Progenitor cell of endocrine pancreas (in vitro differentiated cells): ENCODE results near the gene CNTN5. TPM values are rescaled to one million over a fixed set of nuclear protein-coding genes. Genes with fewer than 3 reads are reported as not detected.

Experiments used
- DNase-seq: peaks from one replicate; pipeline ENCODE4 v3.0.0; 2021; ENCODE audit warnings: low spot score; ENCODE audit not compliant: unreplicated experiment
- H3K27ac Mint-ChIP-seq: 2 replicates; pipeline ENCODE4 v1.8.0; 2021; ENCODE audit warnings: mild to moderate bottlenecking, moderate library complexity, mixed read lengths
- H3K27me3 Mint-ChIP-seq: 2 replicates; pipeline ENCODE4 v1.8.0; 2021; ENCODE audit warnings: mixed read lengths
- H3K36me3 Mint-ChIP-seq: 2 replicates; pipeline ENCODE4 v1.8.0; 2022; ENCODE audit warnings: mixed read lengths; ENCODE audit not compliant: insufficient read depth
- H3K4me1 Mint-ChIP-seq: 2 replicates; pipeline ENCODE4 v1.8.0; 2021; ENCODE audit warnings: low read depth, mixed read lengths
- H3K4me3 Mint-ChIP-seq: 2 replicates; pipeline ENCODE4 v1.8.0; 2021; ENCODE audit warnings: low read depth, mild to moderate bottlenecking, moderate library complexity, mixed read lengths
- H3K9me3 Mint-ChIP-seq: 2 replicates; pipeline ENCODE4 v1.8.0; 2021; ENCODE audit warnings: low read depth, mixed read lengths
- total RNA-seq: library from RNA; stranded (reverse); gene quantifications from 2 replicates; pipeline ENCODE4 v1.2.1, GENCODE V29; 2021
- TF ChIP-seq, protein P1 (sequence below): fragments of 200-600 bp; sonication (generic); IDR thresholded peaks from one replicate; pipeline ENCODE4 v1.5.0; 2021; ENCODE audit warnings: antibody characterized with exemption, mild to moderate bottlenecking; ENCODE audit not compliant: unreplicated experiment

Gene CNTN5
- total RNA-seq, 1 donor from 2014 or later = 0.50 TPM

- H3K27me3 Mint-ChIP-seq = no peaks in the 10 kb centered on the region
- TF ChIP-seq, protein P1, sequence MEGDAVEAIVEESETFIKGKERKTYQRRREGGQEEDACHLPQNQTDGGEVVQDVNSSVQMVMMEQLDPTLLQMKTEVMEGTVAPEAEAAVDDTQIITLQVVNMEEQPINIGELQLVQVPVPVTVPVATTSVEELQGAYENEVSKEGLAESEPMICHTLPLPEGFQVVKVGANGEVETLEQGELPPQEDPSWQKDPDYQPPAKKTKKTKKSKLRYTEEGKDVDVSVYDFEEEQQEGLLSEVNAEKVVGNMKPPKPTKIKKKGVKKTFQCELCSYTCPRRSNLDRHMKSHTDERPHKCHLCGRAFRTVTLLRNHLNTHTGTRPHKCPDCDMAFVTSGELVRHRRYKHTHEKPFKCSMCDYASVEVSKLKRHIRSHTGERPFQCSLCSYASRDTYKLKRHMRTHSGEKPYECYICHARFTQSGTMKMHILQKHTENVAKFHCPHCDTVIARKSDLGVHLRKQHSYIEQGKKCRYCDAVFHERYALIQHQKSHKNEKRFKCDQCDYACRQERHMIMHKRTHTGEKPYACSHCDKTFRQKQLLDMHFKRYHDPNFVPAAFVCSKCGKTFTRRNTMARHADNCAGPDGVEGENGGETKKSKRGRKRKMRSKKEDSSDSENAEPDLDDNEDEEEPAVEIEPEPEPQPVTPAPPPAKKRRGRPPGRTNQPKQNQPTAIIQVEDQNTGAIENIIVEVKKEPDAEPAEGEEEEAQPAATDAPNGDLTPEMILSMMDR = no peak
- no peaks in the 10 kb centered on the region for H3K9me3 Mint-ChIP-seq
- no peak for DNase-seq
- H3K27ac Mint-ChIP-seq = no peak overlapping the region
- H3K4me1 Mint-ChIP-seq = no peaks in the 10 kb centered on the region
- no peaks in the 10 kb centered on the region for H3K36me3 Mint-ChIP-seq
- H3K4me3 Mint-ChIP-seq = no peak overlapping the region
Observed at GRCh38 chr11:99422581-99423427, 402.1 kb downstream of the CNTN5 start.

DNA sequence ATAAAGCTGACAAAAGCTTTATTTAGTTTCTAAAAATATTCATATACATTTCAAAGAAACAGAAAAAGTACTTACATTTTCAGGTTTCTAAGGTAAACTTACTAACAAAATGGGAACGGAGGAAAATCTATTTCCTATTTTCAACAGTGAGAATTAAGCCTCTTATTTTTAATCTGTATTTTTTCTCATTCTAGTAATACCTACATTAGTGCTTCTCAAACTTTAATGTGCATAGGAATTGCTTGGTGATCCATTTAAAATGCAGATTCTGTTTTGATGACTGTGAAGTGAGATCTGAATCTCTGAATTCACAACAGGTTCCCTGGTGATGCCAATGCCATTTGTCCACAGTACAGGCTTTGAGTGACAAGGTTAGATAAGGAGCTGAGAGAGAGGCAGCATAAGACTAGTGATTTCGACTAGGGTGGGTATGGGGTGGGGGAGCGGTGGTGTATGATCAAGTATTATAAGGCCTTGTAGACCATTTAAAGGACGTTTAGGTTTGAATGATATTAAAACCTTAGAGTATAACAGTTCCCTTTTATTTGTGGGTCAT is 402.8 kb downstream of the CNTN5 start:
- no peaks in the 10 kb centered on the region for H3K27me3 Mint-ChIP-seq
- H3K36me3 Mint-ChIP-seq = no peaks in the 10 kb centered on the region
- DNase-seq = no peak
- H3K9me3 Mint-ChIP-seq = no peaks in the 10 kb centered on the region
- no peaks in the 10 kb centered on the region for H3K4me1 Mint-ChIP-seq
- H3K27ac Mint-ChIP-seq = no peak overlapping the region
- TF ChIP-seq, protein P1 = no peak
- no peak overlapping the region for H3K4me3 Mint-ChIP-seq

DNA sequence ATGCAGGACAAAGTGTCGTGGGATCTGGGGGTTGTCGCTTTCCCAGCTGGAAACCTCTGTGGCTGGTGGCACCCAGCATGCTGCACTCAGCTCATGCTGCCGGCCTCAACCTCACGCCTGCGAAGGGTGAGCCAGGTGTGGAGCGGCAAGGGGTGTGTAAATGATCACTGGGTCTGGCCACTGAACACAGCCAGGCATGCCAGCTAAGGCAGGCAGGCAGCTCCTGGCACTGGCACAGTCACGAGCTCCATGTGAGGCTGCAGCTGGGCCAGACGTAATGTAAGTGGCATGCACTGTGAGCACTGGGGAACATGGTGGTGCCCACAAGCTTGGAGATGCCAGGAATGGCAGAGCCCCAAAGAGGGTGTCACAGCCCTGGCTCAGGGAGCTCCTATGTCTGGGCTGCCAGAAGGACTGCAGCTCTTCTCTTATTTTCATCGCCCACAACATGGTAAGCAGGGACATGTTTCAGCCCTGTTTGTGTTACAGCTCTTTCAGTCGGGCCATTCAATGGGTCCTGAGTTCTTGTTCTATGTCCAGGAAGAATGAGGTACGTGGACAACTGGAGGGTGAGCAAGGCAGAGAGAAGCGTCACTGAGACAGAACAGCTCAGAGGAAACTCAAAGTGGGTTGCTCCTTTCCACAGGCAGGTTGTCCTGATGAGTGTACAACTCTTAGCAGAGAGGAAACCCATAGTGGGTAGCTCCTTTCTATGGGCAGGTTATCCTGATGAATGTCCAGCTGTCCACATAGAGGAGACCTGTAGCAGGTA is 403.8 kb downstream of the CNTN5 start:
- DNase-seq = no peak
- TF ChIP-seq, protein P1 = no peak
- Mint-ChIP-seq H3K4me1 (no peaks in the 10 kb centered on the region), H3K27ac (peak overlapping the region; percentile 27), H3K9me3 (no peaks in the 10 kb centered on the region), H3K27me3 (no peaks in the 10 kb centered on the region), H3K36me3 (no peaks in the 10 kb centered on the region), H3K4me3 (no peak overlapping the region)

DNA sequence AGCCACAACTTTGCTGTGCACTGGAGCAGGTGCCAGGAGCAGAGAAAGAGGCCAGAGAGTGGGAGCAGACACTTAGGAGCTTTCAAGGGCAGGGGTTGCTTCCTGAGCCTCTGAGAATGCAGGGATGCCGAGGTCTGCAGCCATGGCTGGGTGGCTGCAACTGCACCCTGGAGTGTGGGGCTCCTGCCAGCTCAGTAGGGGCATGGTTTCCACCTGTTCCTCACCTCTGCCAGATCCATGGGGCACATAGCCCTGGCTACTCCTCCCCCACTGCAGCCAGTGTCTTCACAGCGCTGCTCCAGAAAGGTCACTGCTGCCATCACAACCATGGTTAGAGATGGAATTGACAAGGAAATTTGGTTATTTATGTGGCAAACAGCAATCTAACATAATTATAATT is 404.8 kb downstream of the CNTN5 start:
- TF ChIP-seq, protein P1 = no peak
- no peaks in the 10 kb centered on the region for H3K4me1 Mint-ChIP-seq

DNA sequence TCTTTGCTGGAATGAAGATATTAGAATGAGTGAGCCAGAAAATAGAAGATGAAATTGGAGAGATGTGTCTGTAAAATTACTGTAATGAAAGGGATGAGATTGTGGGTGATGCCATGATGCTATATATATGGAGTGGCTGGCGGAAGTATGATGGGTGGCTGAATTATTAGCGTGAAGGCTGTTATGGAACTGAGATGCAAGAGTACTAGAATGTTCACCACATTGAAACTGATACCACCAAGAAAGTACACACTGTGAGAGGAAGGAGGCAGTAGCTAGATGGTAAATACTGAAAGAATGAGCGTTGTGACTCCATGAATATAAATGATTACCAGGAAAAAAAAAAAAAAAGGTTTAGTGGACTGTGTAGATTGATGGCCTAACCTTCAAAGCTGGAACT is 411.9 kb downstream of the CNTN5 start:
- no peaks in the 10 kb centered on the region for H3K36me3 Mint-ChIP-seq
- no peaks in the 10 kb centered on the region for H3K27me3 Mint-ChIP-seq
- H3K9me3 Mint-ChIP-seq = no peaks in the 10 kb centered on the region
- H3K4me3 Mint-ChIP-seq = no peak overlapping the region
- H3K27ac Mint-ChIP-seq = no peak overlapping the region
- no peaks in the 10 kb centered on the region for H3K4me1 Mint-ChIP-seq
- TF ChIP-seq, protein P1 = no peak
- DNase-seq = no peak

More for the DNA sequence above, 404.8 kb downstream of the CNTN5 start:
- H3K27me3 Mint-ChIP-seq = no peaks in the 10 kb centered on the region
- DNase-seq = no peak
- no peaks in the 10 kb centered on the region for H3K36me3 Mint-ChIP-seq
- H3K27ac Mint-ChIP-seq = no peak overlapping the region
- no peaks in the 10 kb centered on the region for H3K9me3 Mint-ChIP-seq
- no peak overlapping the region for H3K4me3 Mint-ChIP-seq
